Liver (tissue), 9 donors: Measurements from ENCODE around the gene SAMD4A. TPM values are rescaled to one million over a fixed set of nuclear protein-coding genes. Genes with fewer than 3 reads are reported as not detected.

ENCODE experiments used
- DNase-seq: peaks from one replicate; pipeline ENCODE4 v3.0.0-alpha.2; 2017; ENCODE audit warnings: low spot score
- H3K27ac ChIP-seq, 2 donors: one replicate each; pipeline ENCODE4 v1.7.0; 2013; ENCODE audit warnings: inconsistent platforms in 2 of 2, low read length in 2 of 2, control low read depth in 1 of 2, low read depth in 1 of 2, mild to moderate bottlenecking in 1 of 2
- H3K27me3 ChIP-seq, 4 donors: one replicate each; pipeline versions ENCODE4 v1.6.1 to v1.7.0; 2013; ENCODE audit warnings: low read length in 3 of 4, inconsistent platforms in 1 of 4, mild to moderate bottlenecking in 1 of 4, moderate library complexity in 1 of 4; ENCODE audit not compliant: control insufficient read depth in 4 of 4, insufficient read depth in 4 of 4
- H3K36me3 ChIP-seq, 4 donors: one replicate each; pipeline versions ENCODE4 v1.6.1 to v1.7.0; 2013; ENCODE audit warnings: low read length in 3 of 4, mild to moderate bottlenecking in 3 of 4, low read depth in 1 of 4, moderate library complexity in 1 of 4; ENCODE audit not compliant: control insufficient read depth in 4 of 4, insufficient read depth in 3 of 4
- H3K4me1 ChIP-seq, 4 donors: one replicate each; pipeline versions ENCODE4 v1.6.1 to v1.7.0; 2013; ENCODE audit warnings: low read length in 3 of 4, mild to moderate bottlenecking in 3 of 4, moderate library complexity in 1 of 4; ENCODE audit not compliant: control insufficient read depth in 4 of 4, insufficient read depth in 4 of 4
- H3K4me3 ChIP-seq, 3 donors: one replicate each; pipeline versions ENCODE4 v1.6.1 to v1.7.0; 2013; ENCODE audit warnings: low read length in 3 of 3, control low read depth in 1 of 3, low read depth in 1 of 3, mild to moderate bottlenecking in 1 of 3
- H3K9ac ChIP-seq, 2 donors: one replicate each; pipeline ENCODE4 v1.7.0; 2013; ENCODE audit warnings: low read length in 2 of 2, mild to moderate bottlenecking in 2 of 2, moderate library complexity in 2 of 2, control low read depth in 1 of 2, low read depth in 1 of 2
- H3K9me3 ChIP-seq, 4 donors: one replicate each; pipeline versions ENCODE4 v1.6.1 to v1.7.0; 2013; ENCODE audit warnings: low read length in 3 of 4; ENCODE audit not compliant: control insufficient read depth in 4 of 4
- ATF3 ChIP-seq: IDR thresholded peaks from 2 replicates; pipeline ENCODE4 v1.6.1; 2016; ENCODE audit warnings: antibody characterized with exemption
- CTCF ChIP-seq: fragments of 150-350 bp; IDR thresholded peaks from 2 replicates; pipeline ENCODE4 v1.5.1; 2017; ENCODE audit warnings: improper control_type of control experiment, low read depth, low read length; ENCODE audit not compliant: missing input control
- EGR1 ChIP-seq, 2 donors: IDR thresholded peaks; 2 replicates each; pipeline ENCODE4 v1.6.1; 2016 to 2018; ENCODE audit warnings: antibody characterized with exemption in 2 of 2, low read depth in 2 of 2
- FOXA1 ChIP-seq: IDR thresholded peaks from 2 replicates; pipeline ENCODE4 v1.6.1; 2016; ENCODE audit warnings: antibody characterized with exemption
- FOXA2 ChIP-seq: IDR thresholded peaks from 2 replicates; pipeline ENCODE4 v1.6.1; 2016; ENCODE audit warnings: antibody characterized with exemption
- GABPA ChIP-seq, 2 donors: IDR thresholded peaks in 1 of 2; conservative IDR thresholded peaks in 1 of 2; 2 replicates each; pipeline ENCODE4 v1.6.1; 2016; ENCODE audit warnings: antibody characterized with exemption in 2 of 2, mild to moderate bottlenecking in 1 of 2, moderate library complexity in 1 of 2
- HNF4A ChIP-seq, 2 donors: conservative IDR thresholded peaks; 2 replicates each; pipeline ENCODE4 v1.6.1; 2016; ENCODE audit warnings: antibody characterized with exemption in 2 of 2, mild to moderate bottlenecking in 2 of 2
- HNF4G ChIP-seq: IDR thresholded peaks from 2 replicates; pipeline ENCODE4 v1.6.1; 2016; ENCODE audit warnings: antibody characterized with exemption
- JUND ChIP-seq, 2 donors: IDR thresholded peaks; 2 replicates each; pipeline ENCODE4 v1.6.1; 2016; ENCODE audit warnings: antibody characterized with exemption in 2 of 2
- MAX ChIP-seq: IDR thresholded peaks from 2 replicates; pipeline ENCODE4 v1.6.1; 2016; ENCODE audit warnings: antibody characterized with exemption
- NR2F2 ChIP-seq: IDR thresholded peaks from 2 replicates; pipeline ENCODE4 v1.6.1; 2016; ENCODE audit warnings: antibody characterized with exemption
- RAD21 ChIP-seq, 2 donors: IDR thresholded peaks; 2 replicates each; pipeline ENCODE4 v1.6.1; 2016; ENCODE audit warnings: antibody characterized with exemption in 2 of 2, mild to moderate bottlenecking in 2 of 2
- REST ChIP-seq: IDR thresholded peaks from 2 replicates; pipeline ENCODE4 v1.6.1; 2016; ENCODE audit warnings: antibody characterized with exemption, mild to moderate bottlenecking
- RXRA ChIP-seq, 2 donors: IDR thresholded peaks; 2 replicates each; pipeline ENCODE4 v1.6.1; 2017 to 2018; ENCODE audit warnings: antibody characterized with exemption in 2 of 2, mild to moderate bottlenecking in 1 of 2
- SP1 ChIP-seq: IDR thresholded peaks from 2 replicates; pipeline ENCODE4 v1.6.1; 2018; ENCODE audit warnings: antibody characterized with exemption, mild to moderate bottlenecking
- TAF1 ChIP-seq: conservative IDR thresholded peaks from 2 replicates; pipeline ENCODE4 v1.6.1; 2016; ENCODE audit warnings: antibody characterized with exemption, mild to moderate bottlenecking
- YY1 ChIP-seq: IDR thresholded peaks from 2 replicates; pipeline ENCODE4 v1.6.1; 2016; ENCODE audit warnings: antibody characterized with exemption, mild to moderate bottlenecking
- ZBTB33 ChIP-seq: IDR thresholded peaks from 2 replicates; pipeline ENCODE4 v1.6.1; 2016; ENCODE audit warnings: antibody characterized with exemption
- WGBS: extraction: QIAGEN DNeasy Blood & Tissue Kit; methylation state at CpG from one replicate; pipeline ENCODE4 v1.1.7; 2013; 5-methylcytosine and 5-hydroxymethylcytosine counted together
- polyA plus RNA-seq, 2 donors: library from polyadenylated mRNA; stranded (reverse) in 1 of 2; unstranded in 1 of 2; fragments of 200-250 nt in 1 of 2; fragments of >200 nt in 1 of 2; fragmentation: Nextera tagmentation in 1 of 2; extraction: Ambion mirVana in 1 of 2; gene quantifications; one replicate each; pipeline versions ENCODE4 v1.2.1 to v1.2.3, GENCODE V29; 2013 to 2015
- total RNA-seq, 2 donors: library from RNA; depleted of rRNA; stranded (reverse); fragments of >200 nt; gene quantifications; one replicate each; pipeline ENCODE4 v1.2.3, GENCODE V29; 2014
- donor health status: healthy.
- donor health status: healthy.
- donor health status: healthy.
- donor health status: healthy.
- donor health status: healthy.

The SAMD4A gene
- total and polyA plus RNA-seq, 4 donors = 4.3 to 17.8 (median 8.1) TPM

GRCh38 chr14:54699735-54700134 is 132.8 kb downstream of the SAMD4A start:
- H3K9ac ChIP-seq = no peak overlapping the region
- no peak overlapping the region for H3K27ac ChIP-seq
- TF ChIP-seq MAX (no peak), JUND (IDR thresholded peaks at IDR 0.05) (no peak), YY1 (no peak), EGR1 (IDR thresholded peaks at IDR 0.05; ENCODE audit: low read depth in 2 of 2) (no peak), RXRA (IDR thresholded peaks at IDR 0.05) (no peak), TAF1 (no peak), NR2F2 (no peak), GABPA (IDR thresholded peaks at IDR 0.05 in 1 of 2, conservative IDR thresholded peaks at IDR 0.05 in 1 of 2) (no peak), FOXA1 (no peak), ZBTB33 (no peak), ATF3 (no peak), REST (no peak), HNF4A (conservative IDR thresholded peaks at IDR 0.05) (no peak), HNF4G (no peak), FOXA2 (no peak), CTCF (no peak), SP1 (no peak), RAD21 (IDR thresholded peaks at IDR 0.05) (no peak)
- H3K36me3 ChIP-seq = no peaks in the 10 kb centered on the region
- no peak overlapping the region for H3K4me3 ChIP-seq
- no peak for DNase-seq
- WGBS = 91% methylated on average over 3 of the region's 3 CpGs
- no peaks in the 10 kb centered on the region for H3K27me3 ChIP-seq
- H3K4me1 ChIP-seq = peaks cover 3 to 46% (median 22%) of the 10 kb centered on the region in 4 donors
- no peaks in the 10 kb centered on the region for H3K9me3 ChIP-seq
